HCT116 (cell line): ENCODE results near the gene MAN1A1.

Source experiments
- YY1 ChIP-seq: IDR thresholded peaks from 2 replicates; pipeline ENCODE4 v1.6.1; 2011; ENCODE audit warnings: low read length, low read depth, moderate library complexity, mild to moderate bottlenecking; ENCODE audit not compliant: insufficient replicate concordance; ENCODE audit errors: extremely low read depth
- TF ChIP-seq, protein P1 (sequence below), 3 experiments: fragments of 200-600 bp in 1 of 3; sonication (generic) in 1 of 3; IDR thresholded peaks in 2 of 3; conservative IDR thresholded peaks in 1 of 3; 2 replicates each; pipeline ENCODE4 v1.5.1; 2012 to 2017; ENCODE audit warnings: low read depth in 2 of 3, low read length in 2 of 3, antibody characterized with exemption in 1 of 3, borderline replicate concordance in 1 of 3, control low read depth in 1 of 3, mild to moderate bottlenecking in 1 of 3, mixed read lengths in 1 of 3, mixed run types in 1 of 3, moderate library complexity in 1 of 3; ENCODE audit not compliant: insufficient read depth in 1 of 3

- TF ChIP-seq YY1: no peak
- TF ChIP-seq, protein P1, sequence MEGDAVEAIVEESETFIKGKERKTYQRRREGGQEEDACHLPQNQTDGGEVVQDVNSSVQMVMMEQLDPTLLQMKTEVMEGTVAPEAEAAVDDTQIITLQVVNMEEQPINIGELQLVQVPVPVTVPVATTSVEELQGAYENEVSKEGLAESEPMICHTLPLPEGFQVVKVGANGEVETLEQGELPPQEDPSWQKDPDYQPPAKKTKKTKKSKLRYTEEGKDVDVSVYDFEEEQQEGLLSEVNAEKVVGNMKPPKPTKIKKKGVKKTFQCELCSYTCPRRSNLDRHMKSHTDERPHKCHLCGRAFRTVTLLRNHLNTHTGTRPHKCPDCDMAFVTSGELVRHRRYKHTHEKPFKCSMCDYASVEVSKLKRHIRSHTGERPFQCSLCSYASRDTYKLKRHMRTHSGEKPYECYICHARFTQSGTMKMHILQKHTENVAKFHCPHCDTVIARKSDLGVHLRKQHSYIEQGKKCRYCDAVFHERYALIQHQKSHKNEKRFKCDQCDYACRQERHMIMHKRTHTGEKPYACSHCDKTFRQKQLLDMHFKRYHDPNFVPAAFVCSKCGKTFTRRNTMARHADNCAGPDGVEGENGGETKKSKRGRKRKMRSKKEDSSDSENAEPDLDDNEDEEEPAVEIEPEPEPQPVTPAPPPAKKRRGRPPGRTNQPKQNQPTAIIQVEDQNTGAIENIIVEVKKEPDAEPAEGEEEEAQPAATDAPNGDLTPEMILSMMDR (IDR thresholded peaks at IDR 0.05 in 2 of 3, conservative IDR thresholded peaks at IDR 0.05 in 1 of 3; ENCODE audit: borderline replicate concordance in 1 of 3, insufficient read depth in 1 of 3, low read depth in 2 of 3, low read length in 2 of 3): no peak
These were observed 162.0 kb downstream of the MAN1A1 start for GRCh38 chr6:119187596-119187995.
